ENCODE measurements around the gene PDIA5. TPM values are rescaled to one million over a fixed set of nuclear protein-coding genes. Genes with fewer than 3 reads are reported as not detected.

The PDIA5 gene
- total RNA-seq, 1 experiment from 2014 or later, result 41.5 TPM

DNA sequence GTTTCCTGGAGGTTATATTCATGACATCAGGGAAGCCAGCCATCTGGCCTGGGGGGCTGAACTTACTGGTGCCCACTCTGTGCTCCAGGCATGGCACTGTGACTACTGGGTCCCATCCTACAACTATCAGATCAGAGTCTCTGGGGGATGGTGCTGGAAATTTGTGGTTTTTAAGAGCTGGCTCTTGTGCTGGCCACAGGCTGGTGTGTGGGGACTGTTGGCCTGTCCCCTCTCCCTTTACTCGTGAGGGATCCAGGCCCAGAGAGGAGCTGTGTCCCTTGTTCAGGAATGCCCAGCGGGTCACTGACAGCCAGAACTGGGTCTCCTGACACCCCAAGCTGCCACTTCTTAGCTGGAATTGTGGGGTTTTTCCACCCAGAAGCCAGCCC lies 90.4 kb downstream of the PDIA5 start:
- TF ChIP-seq, protein P1, sequence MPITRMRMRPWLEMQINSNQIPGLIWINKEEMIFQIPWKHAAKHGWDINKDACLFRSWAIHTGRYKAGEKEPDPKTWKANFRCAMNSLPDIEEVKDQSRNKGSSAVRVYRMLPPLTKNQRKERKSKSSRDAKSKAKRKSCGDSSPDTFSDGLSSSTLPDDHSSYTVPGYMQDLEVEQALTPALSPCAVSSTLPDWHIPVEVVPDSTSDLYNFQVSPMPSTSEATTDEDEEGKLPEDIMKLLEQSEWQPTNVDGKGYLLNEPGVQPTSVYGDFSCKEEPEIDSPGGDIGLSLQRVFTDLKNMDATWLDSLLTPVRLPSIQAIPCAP (CRISPR knock-in tag; IDR thresholded peaks at IDR 0.05), result no peak
- TF ChIP-seq, protein P2, sequence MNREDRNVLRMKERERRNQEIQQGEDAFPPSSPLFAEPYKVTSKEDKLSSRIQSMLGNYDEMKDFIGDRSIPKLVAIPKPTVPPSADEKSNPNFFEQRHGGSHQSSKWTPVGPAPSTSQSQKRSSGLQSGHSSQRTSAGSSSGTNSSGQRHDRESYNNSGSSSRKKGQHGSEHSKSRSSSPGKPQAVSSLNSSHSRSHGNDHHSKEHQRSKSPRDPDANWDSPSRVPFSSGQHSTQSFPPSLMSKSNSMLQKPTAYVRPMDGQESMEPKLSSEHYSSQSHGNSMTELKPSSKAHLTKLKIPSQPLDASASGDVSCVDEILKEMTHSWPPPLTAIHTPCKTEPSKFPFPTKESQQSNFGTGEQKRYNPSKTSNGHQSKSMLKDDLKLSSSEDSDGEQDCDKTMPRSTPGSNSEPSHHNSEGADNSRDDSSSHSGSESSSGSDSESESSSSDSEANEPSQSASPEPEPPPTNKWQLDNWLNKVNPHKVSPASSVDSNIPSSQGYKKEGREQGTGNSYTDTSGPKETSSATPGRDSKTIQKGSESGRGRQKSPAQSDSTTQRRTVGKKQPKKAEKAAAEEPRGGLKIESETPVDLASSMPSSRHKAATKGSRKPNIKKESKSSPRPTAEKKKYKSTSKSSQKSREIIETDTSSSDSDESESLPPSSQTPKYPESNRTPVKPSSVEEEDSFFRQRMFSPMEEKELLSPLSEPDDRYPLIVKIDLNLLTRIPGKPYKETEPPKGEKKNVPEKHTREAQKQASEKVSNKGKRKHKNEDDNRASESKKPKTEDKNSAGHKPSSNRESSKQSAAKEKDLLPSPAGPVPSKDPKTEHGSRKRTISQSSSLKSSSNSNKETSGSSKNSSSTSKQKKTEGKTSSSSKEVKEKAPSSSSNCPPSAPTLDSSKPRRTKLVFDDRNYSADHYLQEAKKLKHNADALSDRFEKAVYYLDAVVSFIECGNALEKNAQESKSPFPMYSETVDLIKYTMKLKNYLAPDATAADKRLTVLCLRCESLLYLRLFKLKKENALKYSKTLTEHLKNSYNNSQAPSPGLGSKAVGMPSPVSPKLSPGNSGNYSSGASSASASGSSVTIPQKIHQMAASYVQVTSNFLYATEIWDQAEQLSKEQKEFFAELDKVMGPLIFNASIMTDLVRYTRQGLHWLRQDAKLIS (CRISPR knock-in tag; IDR thresholded peaks at IDR 0.05; ENCODE audit: borderline replicate concordance), result no peak
- TF ChIP-seq, protein P3, sequence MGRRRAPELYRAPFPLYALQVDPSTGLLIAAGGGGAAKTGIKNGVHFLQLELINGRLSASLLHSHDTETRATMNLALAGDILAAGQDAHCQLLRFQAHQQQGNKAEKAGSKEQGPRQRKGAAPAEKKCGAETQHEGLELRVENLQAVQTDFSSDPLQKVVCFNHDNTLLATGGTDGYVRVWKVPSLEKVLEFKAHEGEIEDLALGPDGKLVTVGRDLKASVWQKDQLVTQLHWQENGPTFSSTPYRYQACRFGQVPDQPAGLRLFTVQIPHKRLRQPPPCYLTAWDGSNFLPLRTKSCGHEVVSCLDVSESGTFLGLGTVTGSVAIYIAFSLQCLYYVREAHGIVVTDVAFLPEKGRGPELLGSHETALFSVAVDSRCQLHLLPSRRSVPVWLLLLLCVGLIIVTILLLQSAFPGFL (CRISPR knock-in tag; IDR thresholded peaks at IDR 0.05; ENCODE audit: borderline replicate concordance), result no peak
- TF ChIP-seq ZNF396 (CRISPR knock-in tag; IDR thresholded peaks at IDR 0.05; ENCODE audit: borderline replicate concordance), result no peak
- no peak for DNase-seq (ENCODE audit: low spot score)
- Mint-ChIP-seq H3K4me3 (no peak overlapping the region), H3K9me3 (no peaks in the 10 kb centered on the region), H3K27ac (no peak overlapping the region), H3K36me3 (peaks cover 17% of the 10 kb centered on the region), H3K27me3 (ENCODE audit: low read depth) (no peaks in the 10 kb centered on the region), H3K4me1 (no peaks in the 10 kb centered on the region)
- ATAC-seq, result no peak
- ChIA-PET POLR2A (no interaction called here), CTCF (no interaction called here)

DNA sequence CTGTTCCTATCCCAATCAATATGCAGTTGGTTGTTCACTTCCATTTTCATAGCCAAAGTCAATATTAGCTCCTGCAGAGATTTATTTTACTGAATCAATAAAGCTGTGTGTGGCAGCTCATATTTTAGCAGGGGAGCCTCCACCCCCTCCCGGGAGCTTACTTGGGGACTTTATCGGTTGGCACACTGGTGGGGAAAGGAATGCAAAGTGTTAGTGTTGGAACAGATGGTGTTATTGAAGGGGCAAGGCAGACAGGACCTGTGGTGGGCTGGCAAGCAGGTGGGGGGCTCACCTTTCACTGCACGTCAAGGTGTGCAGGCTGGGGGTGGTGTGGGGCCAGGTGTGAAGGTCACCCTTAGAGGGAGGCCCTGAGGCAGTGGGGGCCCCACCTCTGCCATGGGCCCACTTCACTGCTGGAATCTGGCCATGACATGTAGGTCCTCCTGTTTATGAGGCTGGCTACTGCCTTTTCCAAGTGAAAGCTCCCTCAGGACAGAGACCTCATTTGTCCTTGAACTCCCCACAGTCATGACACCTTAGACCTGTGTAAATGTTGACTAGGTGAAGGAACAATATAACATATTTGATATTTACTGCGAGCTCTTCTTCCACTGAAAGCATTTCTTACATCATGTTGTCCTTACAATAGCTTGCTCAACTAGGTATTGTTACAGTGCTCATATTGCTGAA lies 90.9 kb downstream of the PDIA5 start:
- H3K36me3 Mint-ChIP-seq, result peaks cover 20% of the 10 kb centered on the region
- TF ChIP-seq ZNF138 (CRISPR knock-in tag; conservative IDR thresholded peaks at IDR 0.05), result no peak
- TF ChIP-seq GABPB1 (CRISPR knock-in tag; IDR thresholded peaks at IDR 0.05), result peak; percentile 76
- TF ChIP-seq, protein P1 (CRISPR knock-in tag; IDR thresholded peaks at IDR 0.05), result no peak
- no peaks in the 10 kb centered on the region for H3K4me1 Mint-ChIP-seq
- no peak for DNase-seq (ENCODE audit: low spot score)
- no peaks in the 10 kb centered on the region for H3K9me3 Mint-ChIP-seq
- H3K4me3 Mint-ChIP-seq, result no peak overlapping the region
- ATAC-seq, result no peak
- no peaks in the 10 kb centered on the region for H3K27me3 Mint-ChIP-seq (ENCODE audit: low read depth)
- peak overlapping the region; percentile 8; the same call in 1 of the 2 replicates for H3K27ac Mint-ChIP-seq
- ChIA-PET CTCF (interaction anchor here (1.3 kb wide), 1 partner anchor 150 kb away, joined by 3 read pairs; no protein-coding TSS in a partner anchor), POLR2A (no interaction called here)

DNA sequence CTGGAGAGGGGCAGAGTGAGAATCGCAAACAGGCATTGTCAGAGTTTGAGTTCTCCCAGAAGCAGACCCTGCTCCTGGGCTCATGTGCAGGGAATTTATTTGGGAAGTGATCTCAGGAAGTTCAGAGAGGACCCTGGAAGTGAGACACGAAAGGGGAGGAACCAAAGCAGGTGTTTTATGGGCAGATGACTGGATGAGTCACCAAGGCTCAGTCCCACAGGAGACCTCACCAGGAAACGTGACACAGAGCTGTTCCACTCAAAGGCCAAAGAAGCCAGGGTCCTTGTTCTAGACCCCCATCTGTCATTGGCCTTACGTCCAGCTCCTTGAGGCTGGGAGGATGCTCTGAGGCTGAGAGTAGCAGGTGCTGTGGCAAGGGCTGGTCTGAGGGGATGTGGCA lies 91.5 kb downstream of the PDIA5 start:
- no peaks in the 10 kb centered on the region for H3K27me3 Mint-ChIP-seq (ENCODE audit: low read depth)
- no peaks in the 10 kb centered on the region for H3K9me3 Mint-ChIP-seq
- peak overlapping the region; percentile 8; the same call in 1 of the 2 replicates for H3K27ac Mint-ChIP-seq
- POLR2A ChIA-PET, result no interaction called here
- CTCF ChIA-PET, result interaction anchor here (1.3 kb wide), 1 partner anchor 149 kb away, joined by 3 read pairs; no protein-coding TSS in a partner anchor
- H3K36me3 Mint-ChIP-seq, result peaks cover 25% of the 10 kb centered on the region
- H3K4me3 Mint-ChIP-seq, result no peak overlapping the region
- no peak for DNase-seq (ENCODE audit: low spot score)
- H3K4me1 Mint-ChIP-seq, result no peaks in the 10 kb centered on the region
- no peak for ATAC-seq
- no peak for TF ChIP-seq MYBL2 (CRISPR knock-in tag; IDR thresholded peaks at IDR 0.05)
- TF ChIP-seq, protein P4, sequence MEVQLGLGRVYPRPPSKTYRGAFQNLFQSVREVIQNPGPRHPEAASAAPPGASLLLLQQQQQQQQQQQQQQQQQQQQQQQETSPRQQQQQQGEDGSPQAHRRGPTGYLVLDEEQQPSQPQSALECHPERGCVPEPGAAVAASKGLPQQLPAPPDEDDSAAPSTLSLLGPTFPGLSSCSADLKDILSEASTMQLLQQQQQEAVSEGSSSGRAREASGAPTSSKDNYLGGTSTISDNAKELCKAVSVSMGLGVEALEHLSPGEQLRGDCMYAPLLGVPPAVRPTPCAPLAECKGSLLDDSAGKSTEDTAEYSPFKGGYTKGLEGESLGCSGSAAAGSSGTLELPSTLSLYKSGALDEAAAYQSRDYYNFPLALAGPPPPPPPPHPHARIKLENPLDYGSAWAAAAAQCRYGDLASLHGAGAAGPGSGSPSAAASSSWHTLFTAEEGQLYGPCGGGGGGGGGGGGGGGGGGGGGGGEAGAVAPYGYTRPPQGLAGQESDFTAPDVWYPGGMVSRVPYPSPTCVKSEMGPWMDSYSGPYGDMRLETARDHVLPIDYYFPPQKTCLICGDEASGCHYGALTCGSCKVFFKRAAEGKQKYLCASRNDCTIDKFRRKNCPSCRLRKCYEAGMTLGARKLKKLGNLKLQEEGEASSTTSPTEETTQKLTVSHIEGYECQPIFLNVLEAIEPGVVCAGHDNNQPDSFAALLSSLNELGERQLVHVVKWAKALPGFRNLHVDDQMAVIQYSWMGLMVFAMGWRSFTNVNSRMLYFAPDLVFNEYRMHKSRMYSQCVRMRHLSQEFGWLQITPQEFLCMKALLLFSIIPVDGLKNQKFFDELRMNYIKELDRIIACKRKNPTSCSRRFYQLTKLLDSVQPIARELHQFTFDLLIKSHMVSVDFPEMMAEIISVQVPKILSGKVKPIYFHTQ (CRISPR knock-in tag; IDR thresholded peaks at IDR 0.05), result no peak
- no peak for TF ChIP-seq KAT7 (CRISPR knock-in tag; IDR thresholded peaks at IDR 0.05; ENCODE audit: borderline replicate concordance)
- TF ChIP-seq TP53 (CRISPR knock-in tag; IDR thresholded peaks at IDR 0.05), result no peak
- TF ChIP-seq NFE2L1 (CRISPR knock-in tag; IDR thresholded peaks at IDR 0.05), result no peak
- no peak for TF ChIP-seq GTF2I (CRISPR knock-in tag; conservative IDR thresholded peaks at IDR 0.05)
- no peak for TF ChIP-seq RORB (CRISPR knock-in tag; IDR thresholded peaks at IDR 0.05)
- TF ChIP-seq ZNF671 (CRISPR knock-in tag; IDR thresholded peaks at IDR 0.05), result no peak
- no peak for TF ChIP-seq USF1 (CRISPR knock-in tag; IDR thresholded peaks at IDR 0.05)
- TF ChIP-seq SOX15 (CRISPR knock-in tag; IDR thresholded peaks at IDR 0.05), result no peak
- no peak for TF ChIP-seq FOXP1 (CRISPR knock-in tag; IDR thresholded peaks at IDR 0.05; ENCODE audit: borderline replicate concordance)

Data from WTC11 (cell line).